ENCODE measurements around the gene HOXD8. TPM values are rescaled to one million over a fixed set of nuclear protein-coding genes. Genes with fewer than 3 reads are reported as not detected.
A peak's percentile ranks its signal among the peaks of the same experiment; 100 is the strongest.

The HOXD8 gene
- total RNA-seq = not detected in 2 replicates

DNA sequence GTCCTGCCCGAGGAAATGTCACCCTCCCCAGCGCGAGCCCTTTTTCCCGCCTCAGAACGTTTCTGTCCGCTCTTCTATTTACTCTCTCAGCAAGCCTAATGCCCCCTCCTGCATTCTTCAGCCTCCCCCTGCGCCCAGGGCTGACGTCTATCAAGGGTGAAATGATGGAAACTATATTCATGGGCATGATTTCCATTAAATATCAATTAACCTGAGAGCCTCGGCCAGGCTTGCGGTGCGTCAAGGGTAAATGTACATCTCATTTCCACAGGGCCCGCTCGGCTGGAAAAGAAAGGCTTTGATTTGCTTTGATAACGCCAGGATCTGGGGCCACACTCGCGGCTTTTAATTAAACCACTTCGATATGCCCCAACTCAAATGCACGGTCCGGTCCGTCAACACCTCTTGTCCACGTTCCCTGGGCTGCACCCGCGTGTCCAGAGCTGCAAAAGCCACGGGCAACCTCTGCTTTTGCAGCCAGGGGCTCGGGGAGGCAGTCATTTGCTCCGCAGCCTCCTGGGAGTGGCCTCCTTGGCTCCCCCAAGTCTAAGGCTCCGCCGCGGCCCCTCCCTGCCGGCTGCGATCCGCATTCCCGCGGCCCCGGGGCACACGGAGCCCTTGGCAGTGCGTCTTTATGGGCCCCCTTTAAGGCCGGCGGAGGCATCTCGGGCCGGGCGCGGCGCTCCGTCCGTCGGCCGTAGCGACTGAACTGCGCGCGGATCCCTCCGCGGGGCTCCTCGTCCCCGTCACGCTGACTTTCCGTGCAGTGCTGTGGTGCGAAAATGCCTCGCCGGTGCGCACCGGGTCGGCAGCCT is at the start of gene HOXD8:
HOXD8 (plus strand) TSS at position 724 of the 815 bp plus-strand sequence. CDS start 662 bp downstream, outside the sequence.

DNA sequence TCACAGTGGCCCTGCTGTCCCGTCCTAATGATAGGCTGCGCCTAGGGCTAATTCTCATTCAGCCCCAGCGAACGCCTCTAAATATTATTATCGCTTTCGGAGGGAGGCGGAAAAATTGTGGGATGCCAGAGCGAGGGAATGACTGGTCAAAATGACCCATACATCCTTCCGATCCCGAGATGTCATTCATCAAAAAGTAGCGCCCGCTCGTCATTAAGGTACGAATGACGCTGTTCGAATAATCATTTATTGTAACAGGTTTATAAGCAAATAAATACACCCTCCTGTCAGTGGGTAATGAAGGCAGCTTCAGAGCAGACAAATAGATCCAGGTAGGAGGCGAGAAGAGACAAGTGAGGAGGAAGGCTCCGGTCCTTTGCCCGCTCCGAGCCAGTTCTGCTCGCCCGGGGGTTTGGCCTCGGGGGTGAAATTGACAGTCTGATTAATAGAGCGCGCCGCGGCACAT is 45.7 kb upstream of the HOXD8 start, which contains the start of gene EVX2:
EVX2 (minus strand) TSS at position 167 of the 466 bp plus-strand sequence. CDS start 186 bp downstream, outside the sequence.

DNA sequence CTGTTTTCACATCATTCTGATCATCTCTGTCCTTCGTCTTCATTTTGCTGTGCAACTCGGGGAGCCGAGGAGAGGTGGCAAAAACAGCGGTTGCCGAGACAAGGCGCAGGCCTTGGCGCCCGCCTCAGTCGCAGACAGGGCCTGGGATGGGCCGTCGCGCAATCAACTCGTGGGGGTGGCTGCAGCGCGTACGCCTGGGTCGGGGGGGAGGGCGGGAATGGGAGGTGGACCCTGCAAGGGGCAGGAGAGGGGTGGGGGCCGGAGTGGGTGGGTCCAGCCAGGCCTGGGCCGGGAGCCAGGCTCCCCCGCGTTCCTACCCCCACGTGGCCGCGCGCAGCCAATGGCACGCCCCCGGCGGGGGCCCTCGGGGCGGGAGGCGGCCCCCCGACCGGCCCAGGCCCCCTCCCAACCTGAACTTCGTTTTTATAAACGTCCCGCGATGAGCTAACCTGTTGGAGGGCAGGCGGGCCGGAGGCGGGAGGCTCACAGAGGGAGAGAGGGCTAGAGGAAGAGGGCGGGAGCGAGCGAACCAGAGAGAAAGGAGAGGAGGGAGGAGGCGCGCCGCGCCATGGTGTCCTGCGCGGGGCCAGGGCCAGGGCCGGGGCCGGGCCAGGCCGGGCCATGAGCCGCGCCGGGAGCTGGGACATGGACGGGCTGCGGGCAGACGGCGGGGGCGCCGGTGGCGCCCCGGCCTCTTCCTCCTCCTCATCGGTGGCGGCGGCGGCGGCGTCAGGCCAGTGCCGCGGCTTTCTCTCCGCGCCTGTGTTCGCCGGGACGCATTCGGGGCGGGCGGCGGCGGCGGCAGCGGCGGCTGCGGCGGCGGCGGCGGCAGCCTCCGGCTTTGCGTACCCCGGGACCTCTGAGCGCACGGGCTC is 37.0 kb upstream of the HOXD8 start, which contains the start of gene HOXD13:
HOXD13 (plus strand) TSS at position 452 of the 875 bp plus-strand sequence; CDS start at position 622, 170 bp downstream.

DNA sequence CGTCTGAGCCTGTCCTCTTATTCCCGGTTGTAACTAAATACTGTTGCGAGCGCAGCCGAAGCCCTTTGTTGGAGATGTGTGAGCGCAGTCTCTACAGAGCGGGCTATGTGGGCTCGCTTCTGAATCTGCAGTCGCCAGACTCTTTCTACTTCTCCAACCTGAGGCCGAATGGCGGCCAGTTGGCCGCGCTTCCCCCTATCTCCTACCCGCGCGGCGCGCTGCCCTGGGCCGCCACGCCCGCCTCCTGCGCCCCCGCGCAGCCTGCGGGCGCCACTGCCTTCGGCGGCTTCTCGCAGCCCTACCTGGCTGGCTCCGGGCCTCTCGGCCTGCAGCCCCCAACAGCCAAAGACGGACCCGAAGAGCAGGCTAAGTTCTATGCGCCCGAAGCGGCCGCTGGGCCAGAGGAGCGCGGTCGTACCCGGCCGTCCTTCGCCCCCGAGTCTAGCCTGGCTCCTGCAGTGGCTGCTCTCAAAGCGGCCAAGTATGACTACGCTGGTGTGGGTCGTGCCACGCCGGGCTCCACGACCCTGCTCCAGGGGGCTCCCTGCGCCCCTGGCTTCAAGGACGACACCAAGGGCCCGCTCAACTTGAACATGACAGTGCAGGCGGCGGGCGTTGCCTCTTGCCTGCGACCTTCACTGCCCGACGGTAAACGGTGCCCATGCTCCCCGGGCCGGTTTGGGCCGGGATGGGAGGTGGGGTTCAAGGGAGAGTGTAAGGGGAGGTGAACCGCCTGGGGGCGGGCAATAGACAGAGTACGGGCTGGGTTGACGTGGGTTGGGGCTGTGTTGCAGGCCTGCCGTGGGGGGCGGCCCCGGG is 29.6 kb upstream of the HOXD8 start, which contains the start of gene HOXD12:
HOXD12 (plus strand) TSS at position 68 of the 819 bp plus-strand sequence; CDS start at position 75, 7 bp downstream.

DNA sequence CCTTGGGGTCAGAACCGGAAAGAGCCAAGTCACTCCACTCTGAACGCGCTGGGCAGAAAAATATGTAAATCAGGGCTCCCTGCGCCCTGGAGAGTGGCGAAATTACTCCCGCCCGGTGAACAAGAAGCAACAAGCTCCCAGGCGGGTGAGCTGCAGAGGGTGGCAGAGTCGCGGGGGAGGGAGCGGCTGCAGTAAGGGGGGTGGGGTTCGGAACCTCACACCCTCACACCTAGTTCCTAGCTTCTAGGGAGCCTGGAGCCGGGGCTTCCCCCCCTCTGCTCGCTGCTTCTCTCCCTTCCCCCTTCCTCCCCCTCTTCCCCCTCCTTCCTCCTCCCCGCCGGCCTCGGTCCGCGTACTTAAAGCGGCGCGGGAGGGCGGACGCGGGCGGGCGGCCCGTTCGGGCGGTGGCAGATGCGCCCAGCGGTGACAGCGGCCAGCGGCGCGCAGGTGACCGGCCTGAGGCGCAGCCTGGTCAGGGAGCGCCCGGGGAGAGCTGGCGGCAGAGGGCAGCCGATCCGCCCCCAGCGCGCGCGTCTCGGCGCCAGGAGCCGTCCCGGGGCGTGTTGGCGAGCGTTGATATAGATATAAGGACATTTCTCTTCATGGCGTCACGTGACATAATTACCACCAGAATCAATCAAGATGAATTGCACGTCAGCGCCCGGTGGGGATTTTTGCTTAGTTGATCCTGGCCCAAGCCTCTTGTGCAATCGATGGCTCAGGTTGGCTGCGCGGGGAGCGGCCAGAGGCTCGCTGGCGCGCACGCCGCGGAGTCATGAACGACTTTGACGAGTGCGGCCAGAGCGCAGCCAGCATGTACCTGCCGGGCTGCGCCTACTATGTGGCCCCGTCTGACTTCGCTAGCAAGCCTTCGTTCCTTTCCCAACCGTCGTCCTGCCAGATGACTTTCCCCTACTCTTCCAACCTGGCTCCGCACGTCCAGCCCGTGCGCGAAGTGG is 22.6 kb upstream of the HOXD8 start, which contains the start of gene HOXD11:
HOXD11 (plus strand) TSS at position 700 of the 959 bp plus-strand sequence; CDS start at position 776, 76 bp downstream.

DNA sequence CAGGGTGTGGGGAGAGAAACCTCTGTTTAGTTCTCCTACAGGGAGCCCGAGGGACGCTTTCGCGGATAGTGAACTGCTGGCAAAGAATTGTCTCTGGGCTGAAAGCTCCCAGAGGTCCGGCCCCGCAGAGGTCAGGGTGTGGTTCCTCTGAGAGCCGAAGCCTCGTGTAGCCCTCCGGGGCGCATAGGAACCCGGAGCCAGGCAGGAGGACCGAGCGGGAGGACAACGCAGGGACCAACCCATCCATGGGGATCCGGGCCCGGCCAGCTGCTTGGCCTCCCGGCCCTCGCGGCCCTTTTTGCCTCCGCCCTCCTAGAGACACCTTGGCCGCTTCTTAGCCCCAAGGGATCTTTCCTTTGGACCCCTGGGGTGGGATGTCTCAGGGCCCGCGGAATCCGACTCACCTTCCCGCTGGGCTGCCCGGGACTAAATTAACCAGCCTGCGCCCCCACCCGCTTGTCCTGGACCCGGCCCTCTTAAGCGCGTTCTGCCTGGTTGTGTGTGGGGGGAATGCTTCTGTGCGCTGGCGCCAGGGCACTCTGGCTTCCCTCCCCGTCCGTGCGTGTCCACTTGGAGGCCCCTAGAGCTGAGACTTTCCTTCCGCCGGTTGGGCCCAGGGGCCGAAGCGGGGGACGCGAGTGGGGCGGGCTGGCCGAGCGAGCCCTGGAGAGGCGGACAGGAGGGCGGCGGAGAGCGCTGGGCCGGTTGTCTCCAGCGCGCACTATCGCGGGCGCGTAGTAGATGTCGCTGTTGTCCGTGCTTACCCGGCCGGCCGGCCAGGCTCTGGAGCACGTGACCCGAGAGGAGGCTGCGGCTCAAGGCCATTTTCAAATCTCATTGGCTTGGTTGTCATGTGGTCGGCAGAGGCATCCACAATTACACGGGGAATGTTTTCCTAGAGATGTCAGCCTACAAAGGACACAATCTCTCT is 13.4 kb upstream of the HOXD8 start, which contains the start of gene HOXD10:
HOXD10 (plus strand) TSS at position 896 of the 931 bp plus-strand sequence. CDS start 56 bp downstream, outside the sequence.

DNA sequence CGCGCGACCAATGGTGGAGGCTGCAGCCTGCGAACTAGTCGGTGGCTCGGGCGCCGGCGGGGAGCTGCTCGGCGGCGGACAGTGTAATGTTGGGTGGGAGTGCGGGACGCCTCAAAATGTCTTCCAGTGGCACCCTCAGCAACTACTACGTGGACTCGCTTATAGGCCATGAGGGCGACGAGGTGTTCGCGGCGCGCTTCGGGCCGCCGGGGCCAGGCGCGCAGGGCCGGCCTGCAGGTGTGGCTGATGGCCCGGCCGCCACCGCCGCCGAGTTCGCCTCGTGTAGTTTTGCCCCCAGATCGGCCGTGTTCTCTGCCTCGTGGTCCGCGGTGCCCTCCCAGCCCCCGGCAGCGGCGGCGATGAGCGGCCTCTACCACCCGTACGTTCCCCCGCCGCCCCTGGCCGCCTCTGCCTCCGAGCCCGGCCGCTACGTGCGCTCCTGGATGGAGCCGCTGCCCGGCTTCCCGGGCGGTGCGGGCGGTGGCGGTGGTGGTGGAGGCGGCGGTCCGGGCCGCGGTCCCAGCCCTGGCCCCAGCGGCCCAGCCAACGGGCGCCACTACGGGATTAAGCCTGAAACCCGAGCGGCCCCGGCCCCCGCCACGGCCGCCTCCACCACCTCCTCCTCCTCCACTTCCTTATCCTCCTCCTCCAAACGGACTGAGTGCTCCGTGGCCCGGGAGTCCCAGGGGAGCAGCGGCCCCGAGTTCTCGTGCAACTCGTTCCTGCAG is 6.7 kb upstream of the HOXD8 start, which contains the start of gene HOXD9:
HOXD9 (plus strand) TSS at position 37 of the 728 bp plus-strand sequence; CDS start at position 87, 50 bp downstream.

DNA sequence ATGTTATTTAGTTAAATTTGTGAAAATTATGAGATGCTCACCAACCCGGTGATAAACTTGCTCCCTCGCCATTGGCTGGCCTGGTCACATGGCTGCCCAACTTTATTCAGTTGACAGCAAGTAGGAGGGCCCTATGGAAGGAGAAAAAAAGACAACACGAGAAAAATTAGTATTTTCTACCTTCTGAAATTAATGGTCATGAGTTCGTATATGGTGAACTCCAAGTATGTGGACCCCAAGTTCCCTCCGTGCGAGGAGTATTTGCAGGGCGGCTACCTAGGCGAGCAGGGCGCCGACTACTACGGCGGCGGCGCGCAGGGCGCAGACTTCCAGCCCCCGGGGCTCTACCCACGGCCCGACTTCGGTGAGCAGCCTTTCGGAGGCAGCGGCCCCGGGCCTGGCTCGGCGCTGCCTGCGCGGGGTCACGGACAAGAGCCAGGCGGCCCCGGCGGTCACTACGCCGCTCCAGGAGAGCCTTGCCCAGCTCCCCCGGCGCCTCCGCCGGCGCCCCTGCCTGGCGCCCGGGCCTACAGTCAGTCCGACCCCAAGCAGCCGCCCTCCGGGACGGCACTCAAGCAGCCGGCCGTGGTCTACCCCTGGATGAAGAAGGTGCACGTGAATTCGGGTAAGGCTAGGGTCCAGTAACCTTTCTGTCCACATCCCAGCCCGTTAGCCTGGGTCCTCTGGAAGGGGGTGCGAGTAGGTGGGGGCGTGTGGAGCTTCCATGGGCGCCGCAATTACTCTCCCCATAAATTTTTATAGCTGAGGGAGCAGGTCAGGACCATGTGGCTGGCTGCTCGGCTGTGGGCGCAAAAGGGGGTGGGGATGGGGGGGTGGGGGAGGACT is 22.2 kb downstream of the HOXD8 start, which contains the start of gene HOXD4:
HOXD4 (plus strand) TSS at position 109 of the 846 bp plus-strand sequence; CDS start at position 193, 84 bp downstream.

DNA sequence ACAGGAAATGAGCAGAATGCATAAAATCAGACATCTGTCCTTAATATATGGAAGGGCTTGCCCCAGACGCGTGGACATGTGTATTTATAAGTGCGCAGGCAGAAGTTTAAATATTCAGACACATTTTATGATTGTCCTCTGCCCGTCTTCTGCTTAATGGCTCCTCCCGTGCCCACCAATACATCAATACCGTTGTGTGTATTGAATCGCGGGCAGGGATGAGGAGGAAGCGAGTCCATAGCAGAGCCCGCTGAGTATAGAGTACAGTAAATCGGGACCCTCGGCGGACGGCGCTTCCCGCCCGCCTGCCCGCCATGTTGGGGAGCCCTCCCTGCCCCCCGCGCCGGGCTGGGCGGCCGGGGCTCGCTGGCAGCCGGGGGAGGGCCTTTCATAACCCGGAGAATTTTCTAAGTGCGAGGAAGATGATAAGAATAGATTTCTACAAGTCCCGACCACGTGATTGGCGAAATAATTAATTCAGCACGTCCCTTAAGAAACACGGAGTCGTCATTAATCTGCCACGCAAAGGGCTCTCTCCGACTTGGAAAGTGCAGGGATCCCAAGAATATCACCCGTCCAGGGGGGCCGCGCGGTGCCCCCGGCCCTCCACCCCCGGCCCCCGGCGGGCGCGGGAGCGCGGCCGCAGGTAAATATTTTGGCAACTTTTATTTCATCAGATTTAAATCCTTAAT is 27.4 kb downstream of the HOXD8 start, which contains the start of gene HOXD3:
HOXD3 (plus strand) TSS at position 501 of the 692 bp plus-strand sequence. CDS start 11,808 bp downstream, outside the sequence.

Small RNA genes within 50 kb of the gene (small RNA-seq; reads per million reads assigned to genes)
- 57.0 reads per million, percentile 98 among the genes with 10 or more reads in this experiment for gene MIR10B

Other genes with a start within 250 kb of the HOXD8 start
- 47.5 and 60.2 TPM in 2 replicates for gene LNPK, start 127.4 kb upstream of the HOXD8 start, total RNA-seq
- gene EVX2, start 45.7 kb upstream of the HOXD8 start, total RNA-seq = not detected in 2 replicates
- not detected in 2 replicates for gene HOXD13, start 37.0 kb upstream of the HOXD8 start, total RNA-seq
- gene HOXD12, start 29.9 kb upstream of the HOXD8 start, total RNA-seq = not detected in 2 replicates
- gene HOXD11, start 22.4 kb upstream of the HOXD8 start, total RNA-seq = not detected in 2 replicates
- gene HOXD10, start 12.9 kb upstream of the HOXD8 start, total RNA-seq = 0.39 TPM in 1 of 2 replicates, not detected in the other
- not detected in 2 replicates for gene HOXD9, start 7.0 kb upstream of the HOXD8 start, total RNA-seq
- gene HOXD4, start 21.8 kb downstream of the HOXD8 start, total RNA-seq = not detected in 2 replicates
- not detected in 2 replicates for gene HOXD3, start 27.6 kb downstream of the HOXD8 start, total RNA-seq
- gene HOXD1, start 59.0 kb downstream of the HOXD8 start, total RNA-seq = not detected in 2 replicates
- gene MTX2, start 139.7 kb downstream of the HOXD8 start, total RNA-seq = 13.0 and 17.4 TPM in 2 replicates

All from placental epithelial cell (primary cell).